Muscle of leg (tissue), 11 donors: Measurements from ENCODE around the gene AMPD2. TPM values are rescaled to one million over a fixed set of nuclear protein-coding genes. Genes with fewer than 3 reads are reported as not detected.

Experiments
- DNase-seq: peaks from one replicate; pipeline ENCODE4 v3.0.0; 2013
- H3K27ac ChIP-seq: one replicate; pipeline ENCODE4 v1.5.1; 2013; ENCODE audit warnings: mild to moderate bottlenecking, low read length, control low read depth
- H3K27me3 ChIP-seq: one replicate; pipeline ENCODE4 v1.6.1; 2013; ENCODE audit warnings: low read length; ENCODE audit not compliant: control insufficient read depth, insufficient read depth
- H3K36me3 ChIP-seq: one replicate; pipeline ENCODE4 v1.6.1; 2013; ENCODE audit warnings: low read length; ENCODE audit not compliant: control insufficient read depth, insufficient read depth
- H3K4me1 ChIP-seq: one replicate; pipeline ENCODE4 v1.6.1; 2013; ENCODE audit warnings: low read length; ENCODE audit not compliant: control insufficient read depth, insufficient read depth
- H3K4me3 ChIP-seq: one replicate; pipeline ENCODE4 v1.5.1; 2013; ENCODE audit warnings: low read length, control low read depth
- H3K9me3 ChIP-seq: replicated peaks from 2 replicates; pipeline ENCODE4 v1.6.1; 2013; ENCODE audit warnings: low read depth, low read length; ENCODE audit not compliant: control insufficient read depth
- WGBS: methylation state at CpG from one replicate; pipeline ENCODE4 v1.1.5; 2013; ENCODE audit warnings: missing lambda C conversion rate; ENCODE audit not compliant: insufficient coverage; 5-methylcytosine and 5-hydroxymethylcytosine counted together
- polyA plus RNA-seq, 8 donors: library from polyadenylated mRNA; unstranded; fragments of 120-200 nt; gene quantifications; one replicate each; pipeline versions ENCODE4 v1.2.1 to v1.2.3, GENCODE V29; 2013; ENCODE audit warnings: inconsistent platforms in 1 of 8, low replicate concordance in 1 of 8; ENCODE audit not compliant: insufficient read length in 8 of 8, insufficient read depth in 1 of 8
- total RNA-seq: library from RNA; stranded (reverse); fragments of 120-200 nt; gene quantifications from one replicate; pipeline ENCODE4 v1.2.4, GENCODE V29; 2013

The AMPD2 gene
- total and polyA plus RNA-seq, 9 donors: 24.6 to 45.0 (median 33.7) TPM

- Histone ChIP-seq H3K9me3 (no peaks in the 10 kb centered on the region), H3K36me3 (peaks cover 59% of the 10 kb centered on the region), H3K27ac (no peak overlapping the region), H3K27me3 (no peaks in the 10 kb centered on the region), H3K4me3 (no peak overlapping the region), H3K4me1 (peaks cover 46% of the 10 kb centered on the region)
- DNase-seq: no peak
- WGBS: 72% methylated on average over 9 of the region's 10 CpGs
Measured at GRCh38 chr1:109629372-109630030, 9.9 kb downstream of the AMPD2 start.

DNA sequence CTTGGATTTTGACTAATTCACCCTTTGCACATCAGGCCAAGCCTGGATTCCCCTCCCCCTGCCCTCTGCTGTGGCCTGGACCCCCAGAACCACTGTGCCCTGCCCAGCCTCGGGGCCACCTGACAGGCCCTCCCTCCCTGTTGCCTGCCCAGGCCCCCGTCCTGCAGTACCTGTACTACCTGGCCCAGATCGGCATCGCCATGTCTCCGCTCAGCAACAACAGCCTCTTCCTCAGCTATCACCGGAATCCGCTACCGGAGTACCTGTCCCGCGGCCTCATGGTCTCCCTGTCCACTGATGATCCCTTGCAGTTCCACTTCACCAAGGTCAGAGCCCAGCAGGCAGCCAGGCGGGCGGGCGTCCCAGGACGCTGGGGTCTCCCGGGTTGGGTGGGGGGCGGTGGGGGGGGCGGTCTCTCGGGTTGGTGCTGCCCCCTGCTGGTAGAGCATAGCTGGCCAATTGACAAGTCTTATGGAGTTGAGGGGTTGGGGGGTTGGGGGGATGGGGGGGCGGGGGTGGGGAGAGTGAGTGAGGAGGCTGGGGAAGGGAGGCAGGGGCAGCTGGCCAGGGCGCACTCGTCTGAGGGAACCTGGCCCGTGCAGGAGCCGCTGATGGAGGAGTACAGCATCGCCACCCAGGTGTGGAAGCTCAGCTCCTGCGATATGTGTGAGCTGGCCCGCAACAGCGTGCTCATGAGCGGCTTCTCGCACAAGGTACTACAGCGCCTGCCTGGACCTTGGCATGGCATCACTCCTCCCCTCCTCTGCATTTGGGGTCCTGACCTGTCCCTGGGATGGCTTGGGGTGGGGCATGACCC is 10.7 kb downstream of the AMPD2 start:
- no peak for DNase-seq
- peaks cover 59% of the 10 kb centered on the region for H3K36me3 ChIP-seq
- H3K27me3 ChIP-seq: no peaks in the 10 kb centered on the region
- peaks cover 39% of the 10 kb centered on the region for H3K4me1 ChIP-seq
- no peaks in the 10 kb centered on the region for H3K9me3 ChIP-seq
- H3K27ac ChIP-seq: no peak overlapping the region
- WGBS: 92% methylated on average over 15 of the region's 30 CpGs
- no peak overlapping the region for H3K4me3 ChIP-seq

GRCh38 chr1:109630898-109631512 is 11.4 kb downstream of the AMPD2 start:
- no peak overlapping the region for H3K4me3 ChIP-seq
- DNase-seq: no peak
- H3K4me1 ChIP-seq: peaks cover 34% of the 10 kb centered on the region
- 91% methylated on average over 12 of the region's 14 CpGs for WGBS
- H3K9me3 ChIP-seq: no peaks in the 10 kb centered on the region
- peaks cover 55% of the 10 kb centered on the region for H3K36me3 ChIP-seq
- H3K27me3 ChIP-seq: no peaks in the 10 kb centered on the region
- peak overlapping the region; percentile 47 for H3K27ac ChIP-seq

DNA sequence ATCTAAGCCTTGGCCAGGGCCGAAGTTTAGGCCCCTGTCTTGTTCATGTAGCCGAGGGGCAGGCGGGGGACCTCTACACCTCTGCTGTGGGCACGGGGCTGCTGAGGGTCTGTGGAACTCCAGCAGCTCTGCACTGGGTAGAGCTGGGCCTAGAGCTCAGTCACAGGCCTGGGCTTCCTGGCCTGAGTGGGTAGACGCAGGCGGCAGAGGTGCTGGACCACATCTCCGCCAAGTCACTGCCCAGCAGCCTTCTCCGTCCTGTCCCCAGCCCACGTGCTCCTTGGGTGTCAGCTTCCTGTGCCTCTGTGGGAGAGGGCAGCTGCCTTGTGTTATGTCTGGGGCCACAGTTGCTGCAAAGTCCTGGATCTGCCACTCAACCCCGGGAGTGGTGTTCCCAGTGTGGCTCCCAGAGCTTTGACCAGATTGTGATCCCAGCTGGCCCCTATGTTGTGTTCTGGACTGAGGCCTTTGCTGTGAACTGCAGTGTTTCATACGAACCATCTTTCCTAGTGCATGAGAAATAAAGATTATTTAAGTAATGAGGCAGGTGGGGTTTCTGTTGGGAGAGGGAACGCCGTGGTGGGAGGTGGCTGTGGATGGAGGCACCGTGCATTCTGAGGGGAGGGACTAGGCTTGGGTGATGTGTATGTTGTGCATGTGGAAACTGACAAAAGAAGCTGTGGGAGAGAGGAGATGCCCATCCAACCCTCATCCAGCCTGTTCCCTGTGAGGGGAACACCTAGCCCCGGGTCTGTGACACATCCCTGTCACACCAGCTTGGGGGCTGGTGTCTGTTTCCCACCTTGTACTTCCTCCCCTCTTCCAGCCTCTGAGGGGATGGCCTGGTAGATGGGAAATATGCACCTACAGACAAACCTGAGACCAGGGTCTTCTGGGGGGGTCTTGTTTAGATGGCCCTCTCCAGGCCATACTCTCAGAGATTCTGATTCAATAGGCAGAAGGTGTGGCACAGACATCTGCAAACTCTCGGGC is 12.2 kb downstream of the AMPD2 start:
- peak overlapping the region; percentile 62 for H3K27ac ChIP-seq

DNA sequence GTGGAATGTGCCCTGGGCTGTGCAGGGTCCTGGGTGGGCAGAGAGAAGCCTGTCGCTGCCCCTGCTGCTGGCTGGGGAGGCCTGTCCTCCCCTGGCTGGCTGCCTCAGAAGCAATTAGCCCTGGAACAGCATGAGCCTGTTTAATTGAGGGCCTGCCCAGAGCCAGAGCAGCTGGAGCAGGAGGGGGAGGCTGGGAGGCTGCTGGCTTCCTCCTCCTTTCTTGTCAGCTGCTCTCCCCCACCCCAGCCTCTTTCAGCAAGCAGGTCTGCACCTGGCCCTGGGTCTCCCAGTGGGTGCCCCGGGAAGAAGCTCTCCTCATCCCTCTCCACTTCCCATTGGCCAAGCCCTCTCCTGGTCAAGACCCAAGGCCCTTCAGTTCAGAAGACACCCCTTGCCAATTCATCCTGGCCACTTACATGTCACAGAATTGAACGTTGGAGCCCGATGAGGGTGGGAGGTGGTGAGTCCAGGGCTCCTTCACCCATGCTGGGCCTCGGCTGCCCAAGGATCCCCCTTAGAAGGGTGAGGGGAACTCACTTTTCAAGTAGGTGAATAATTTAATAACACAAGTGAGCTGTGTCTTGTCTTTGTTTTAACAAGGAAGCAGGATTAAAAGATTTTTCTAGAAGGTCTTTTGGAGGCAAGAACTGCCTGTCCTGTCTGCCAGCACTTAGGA is 13.2 kb downstream of the AMPD2 start:
- no peaks in the 10 kb centered on the region for H3K9me3 ChIP-seq
- H3K27ac ChIP-seq: peak overlapping the region; percentile 68
- DNase-seq: peak; percentile 90
- no peaks in the 10 kb centered on the region for H3K27me3 ChIP-seq
- WGBS: 60% methylated on average over 1 of the region's 5 CpGs
- H3K36me3 ChIP-seq: peaks cover 37% of the 10 kb centered on the region
- H3K4me3 ChIP-seq: no peak overlapping the region
- H3K4me1 ChIP-seq: peaks cover 34% of the 10 kb centered on the region

More for the DNA sequence above, 12.2 kb downstream of the AMPD2 start:
- Histone ChIP-seq H3K9me3 (no peaks in the 10 kb centered on the region), H3K4me1 (peaks cover 34% of the 10 kb centered on the region), H3K36me3 (peaks cover 47% of the 10 kb centered on the region), H3K27me3 (no peaks in the 10 kb centered on the region), H3K4me3 (no peak overlapping the region)
- 62% methylated on average over 14 of the region's 16 CpGs for WGBS
- DNase-seq: peak; percentile 65

GRCh38 chr1:109634292-109634691 is 14.7 kb downstream of the AMPD2 start:
- H3K27me3 ChIP-seq: no peaks in the 10 kb centered on the region
- peaks cover 22% of the 10 kb centered on the region for H3K36me3 ChIP-seq
- H3K4me3 ChIP-seq: no peak overlapping the region
- WGBS: 100% methylated on average over 4 of the region's 6 CpGs
- no peak for DNase-seq
- peaks cover 34% of the 10 kb centered on the region for H3K4me1 ChIP-seq
- no peaks in the 10 kb centered on the region for H3K9me3 ChIP-seq
- H3K27ac ChIP-seq: no peak overlapping the region

DNA sequence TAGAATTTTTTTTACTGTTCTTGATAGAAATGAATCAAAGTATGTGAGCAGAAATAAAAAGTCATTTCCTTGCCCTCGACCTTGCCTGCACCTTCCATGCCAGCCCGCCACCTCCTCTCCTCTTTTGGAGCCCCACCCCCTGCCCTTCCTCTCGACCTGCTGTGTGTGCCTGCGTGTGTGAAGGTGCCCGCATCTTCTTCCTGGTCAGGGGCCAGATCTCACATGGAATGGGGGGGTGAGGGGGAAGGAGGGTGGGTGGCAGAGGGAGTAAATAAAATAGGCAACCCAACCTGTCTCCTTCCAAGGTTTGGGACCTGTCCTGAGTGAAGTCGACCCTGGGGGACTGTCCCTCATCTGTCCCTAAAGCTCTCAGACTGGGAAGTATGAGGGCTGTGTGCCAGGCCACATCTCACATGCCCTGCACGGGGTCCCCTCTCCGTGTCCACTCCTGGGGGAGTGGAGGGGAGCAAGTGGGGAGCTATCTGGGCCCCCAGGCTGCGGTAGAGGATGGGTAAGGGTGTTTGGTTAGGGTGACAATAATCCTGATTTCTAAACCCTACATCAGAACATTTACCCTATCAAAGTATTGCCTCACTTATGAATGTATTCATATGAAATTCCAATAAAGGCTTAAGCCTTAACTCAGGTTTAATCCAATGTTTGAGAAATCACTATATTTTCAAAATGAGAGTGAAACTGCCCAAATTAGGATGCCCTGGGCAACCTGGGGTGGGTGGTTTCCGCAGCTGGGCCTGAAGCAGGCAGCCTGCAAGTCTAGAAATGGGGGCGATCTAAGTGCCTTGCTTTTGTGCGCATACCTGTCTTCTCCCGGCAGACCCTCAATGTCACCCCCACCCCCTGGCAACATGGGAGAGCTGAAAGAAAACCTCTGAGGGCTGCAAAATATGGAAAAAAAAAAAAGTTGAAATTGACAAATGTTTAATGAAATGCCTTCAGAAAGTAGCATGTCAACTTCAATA is 15.4 kb downstream of the AMPD2 start:
- Histone ChIP-seq H3K4me3 (no peak overlapping the region), H3K36me3 (peaks cover 15% of the 10 kb centered on the region), H3K27me3 (no peaks in the 10 kb centered on the region), H3K9me3 (no peaks in the 10 kb centered on the region), H3K4me1 (peaks cover 32% of the 10 kb centered on the region), H3K27ac (no peak overlapping the region)
- WGBS: 94% methylated on average over 2 of the region's 13 CpGs
- no peak for DNase-seq

DNA sequence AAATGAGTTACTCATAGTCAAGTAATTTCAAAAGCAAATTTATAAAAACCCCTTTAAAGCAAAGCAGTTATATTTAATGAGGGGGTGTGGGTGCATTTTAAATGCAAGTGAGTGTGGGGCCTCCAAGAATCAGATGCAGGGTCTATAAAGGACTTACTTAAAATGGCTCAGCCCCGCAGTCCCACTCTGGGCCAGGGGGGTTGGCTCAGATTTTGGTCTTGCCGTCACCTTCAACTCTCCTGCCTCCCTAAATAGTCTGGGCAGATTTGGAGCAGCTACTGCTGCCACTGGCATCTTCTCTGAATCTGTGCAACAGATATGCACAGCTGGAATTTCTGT is 16.2 kb downstream of the AMPD2 start:
- WGBS: 20% methylated on average over 2 of the region's 2 CpGs
- Histone ChIP-seq H3K9me3 (no peaks in the 10 kb centered on the region), H3K27me3 (no peaks in the 10 kb centered on the region), H3K27ac (no peak overlapping the region), H3K4me1 (peaks cover 34% of the 10 kb centered on the region), H3K4me3 (no peak overlapping the region), H3K36me3 (peaks cover 9% of the 10 kb centered on the region)
- DNase-seq: no peak
